ENCODE measurements around the gene TSKU.

DNA sequence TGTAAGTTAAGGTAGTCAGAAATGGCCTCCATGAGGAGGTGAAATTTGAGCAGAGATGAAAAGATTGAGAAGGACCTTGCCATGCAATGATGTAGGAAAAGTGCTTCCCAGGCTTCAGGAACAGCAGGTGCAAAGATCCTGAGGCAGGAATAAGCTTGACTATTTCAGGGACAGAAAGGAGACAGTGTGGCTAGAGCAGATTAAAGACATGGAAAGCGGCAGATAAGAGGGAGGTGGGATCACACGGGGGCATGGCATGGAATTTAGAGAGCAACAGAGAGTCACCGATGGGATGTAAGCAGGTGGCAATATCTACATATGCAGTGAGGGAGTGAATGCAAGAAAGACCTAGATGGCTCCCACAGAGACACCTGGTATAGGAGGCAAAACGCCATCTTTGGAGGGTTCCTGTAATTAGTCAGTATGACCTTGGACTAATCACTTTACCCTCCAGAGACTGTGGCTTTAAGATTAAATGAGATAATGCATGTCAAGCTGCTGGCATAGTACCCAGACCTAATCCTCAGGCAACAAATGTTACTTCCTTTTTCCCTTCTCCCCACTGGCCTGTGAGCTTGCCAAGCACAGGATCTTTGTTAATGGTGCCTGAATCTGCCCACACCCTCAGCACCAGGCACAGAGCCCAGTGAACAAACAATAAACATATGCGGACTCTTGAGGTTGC, 52.9 kb downstream of the TSKU start:
- TF ChIP-seq POLR2A (IDR thresholded peaks at IDR 0.05; ENCODE audit: low read depth): no peak
- TF ChIP-seq, protein P1, sequence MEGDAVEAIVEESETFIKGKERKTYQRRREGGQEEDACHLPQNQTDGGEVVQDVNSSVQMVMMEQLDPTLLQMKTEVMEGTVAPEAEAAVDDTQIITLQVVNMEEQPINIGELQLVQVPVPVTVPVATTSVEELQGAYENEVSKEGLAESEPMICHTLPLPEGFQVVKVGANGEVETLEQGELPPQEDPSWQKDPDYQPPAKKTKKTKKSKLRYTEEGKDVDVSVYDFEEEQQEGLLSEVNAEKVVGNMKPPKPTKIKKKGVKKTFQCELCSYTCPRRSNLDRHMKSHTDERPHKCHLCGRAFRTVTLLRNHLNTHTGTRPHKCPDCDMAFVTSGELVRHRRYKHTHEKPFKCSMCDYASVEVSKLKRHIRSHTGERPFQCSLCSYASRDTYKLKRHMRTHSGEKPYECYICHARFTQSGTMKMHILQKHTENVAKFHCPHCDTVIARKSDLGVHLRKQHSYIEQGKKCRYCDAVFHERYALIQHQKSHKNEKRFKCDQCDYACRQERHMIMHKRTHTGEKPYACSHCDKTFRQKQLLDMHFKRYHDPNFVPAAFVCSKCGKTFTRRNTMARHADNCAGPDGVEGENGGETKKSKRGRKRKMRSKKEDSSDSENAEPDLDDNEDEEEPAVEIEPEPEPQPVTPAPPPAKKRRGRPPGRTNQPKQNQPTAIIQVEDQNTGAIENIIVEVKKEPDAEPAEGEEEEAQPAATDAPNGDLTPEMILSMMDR (IDR thresholded peaks at IDR 0.05): no peak
- TF ChIP-seq POLR2AphosphoS5 (IDR thresholded peaks at IDR 0.05): peak in 1 of 2 donors; percentile 42
- no peak for TF ChIP-seq EP300 (IDR thresholded peaks at IDR 0.05)
